ENCODE results near the gene TMEM52B. TPM values are rescaled to one million over a fixed set of nuclear protein-coding genes. Genes with fewer than 3 reads are reported as not detected.
A peak's percentile ranks its signal among the peaks of the same experiment; 100 is the strongest.

Gene TMEM52B
- total and polyA plus RNA-seq, 12 donors, result 0.07 to 2.3 (median 0.37) TPM; not detected in 3

DNA sequence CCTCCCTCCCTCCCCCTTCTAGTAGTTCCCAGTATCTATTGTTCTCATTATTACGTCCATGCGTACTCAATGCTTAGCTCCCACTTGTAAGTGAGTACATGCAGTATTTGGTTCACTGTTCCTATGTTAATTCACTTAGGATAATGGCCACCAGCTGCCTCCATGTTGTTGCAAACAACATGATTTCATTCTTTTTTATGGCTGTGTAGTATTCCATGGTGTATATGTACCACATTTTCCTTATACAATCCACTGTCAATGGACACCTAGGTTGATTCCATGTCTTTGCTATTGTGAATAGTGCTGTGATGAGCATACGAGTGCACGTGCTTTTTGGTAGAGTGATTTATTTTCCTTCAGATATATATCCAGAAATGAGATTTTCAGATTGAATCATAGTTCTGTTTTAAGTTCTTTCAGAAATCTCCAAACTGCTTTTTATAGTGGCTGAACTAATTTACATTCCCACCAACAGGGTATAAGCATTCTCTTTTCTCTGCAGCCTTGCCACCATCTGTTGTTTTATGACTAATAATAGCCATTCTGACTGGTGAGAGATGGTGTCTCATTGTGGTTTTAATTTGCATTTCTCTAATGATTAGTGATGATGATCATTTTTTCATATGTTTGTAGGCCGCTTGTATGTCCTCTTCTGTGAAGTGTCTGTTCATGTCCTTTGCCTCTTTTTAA, 31.0 kb upstream of the TMEM52B start:
- DNase-seq, result no peak
- H3K9me3 ChIP-seq (replicated peaks in 1 of 3), result no peaks in the 10 kb centered on the region
- no peak for TF ChIP-seq POLR2A (IDR thresholded peaks at IDR 0.05)
- TF ChIP-seq, protein P1, sequence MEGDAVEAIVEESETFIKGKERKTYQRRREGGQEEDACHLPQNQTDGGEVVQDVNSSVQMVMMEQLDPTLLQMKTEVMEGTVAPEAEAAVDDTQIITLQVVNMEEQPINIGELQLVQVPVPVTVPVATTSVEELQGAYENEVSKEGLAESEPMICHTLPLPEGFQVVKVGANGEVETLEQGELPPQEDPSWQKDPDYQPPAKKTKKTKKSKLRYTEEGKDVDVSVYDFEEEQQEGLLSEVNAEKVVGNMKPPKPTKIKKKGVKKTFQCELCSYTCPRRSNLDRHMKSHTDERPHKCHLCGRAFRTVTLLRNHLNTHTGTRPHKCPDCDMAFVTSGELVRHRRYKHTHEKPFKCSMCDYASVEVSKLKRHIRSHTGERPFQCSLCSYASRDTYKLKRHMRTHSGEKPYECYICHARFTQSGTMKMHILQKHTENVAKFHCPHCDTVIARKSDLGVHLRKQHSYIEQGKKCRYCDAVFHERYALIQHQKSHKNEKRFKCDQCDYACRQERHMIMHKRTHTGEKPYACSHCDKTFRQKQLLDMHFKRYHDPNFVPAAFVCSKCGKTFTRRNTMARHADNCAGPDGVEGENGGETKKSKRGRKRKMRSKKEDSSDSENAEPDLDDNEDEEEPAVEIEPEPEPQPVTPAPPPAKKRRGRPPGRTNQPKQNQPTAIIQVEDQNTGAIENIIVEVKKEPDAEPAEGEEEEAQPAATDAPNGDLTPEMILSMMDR (IDR thresholded peaks at IDR 0.05), result no peak
- intact Hi-C loops (cut with DNase I), result no loop called here
- H3K4me1 ChIP-seq (replicated peaks in 1 of 2), result no peaks in the 10 kb centered on the region
- H3K27ac ChIP-seq, result no peak overlapping the region
- 84 to 92% (median 89%) methylated on average over 5 of the region's 5 CpGs for WGBS, 4 donors
- H3K27me3 ChIP-seq, result no peaks in the 10 kb centered on the region
- H3K4me3 ChIP-seq, result no peak overlapping the region
- H3K36me3 ChIP-seq (replicated peaks in 1 of 2), result no peaks in the 10 kb centered on the region

DNA sequence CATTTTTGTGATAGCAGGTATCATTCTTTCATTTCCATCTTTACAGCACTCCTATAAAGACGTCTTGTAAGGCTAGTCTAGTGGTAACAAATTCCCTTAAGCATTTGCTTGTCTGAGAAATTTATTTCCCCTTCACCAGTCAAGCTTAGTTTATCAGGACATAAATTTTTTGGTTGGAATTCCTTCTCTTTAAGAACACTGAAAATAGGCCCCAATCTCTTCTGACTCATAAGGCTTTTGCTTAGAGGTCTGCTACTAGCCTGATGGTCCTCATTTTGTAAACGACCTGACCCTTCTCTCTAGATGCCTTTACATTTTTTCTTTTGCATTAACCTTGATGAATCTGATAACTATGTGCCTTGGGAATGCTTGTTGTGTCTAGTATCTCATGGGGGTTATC, 27.2 kb upstream of the TMEM52B start:
- no peak overlapping the region for H3K27ac ChIP-seq
- no peaks in the 10 kb centered on the region for H3K27me3 ChIP-seq
- WGBS, 4 donors, result 57 to 62% (median 60%) methylated on average over 2 of the region's 2 CpGs
- TF ChIP-seq, protein P1 (IDR thresholded peaks at IDR 0.05), result no peak
- no peak for TF ChIP-seq POLR2A (IDR thresholded peaks at IDR 0.05)
- DNase-seq, result no peak
- no peak overlapping the region for H3K4me3 ChIP-seq
- no peaks in the 10 kb centered on the region for H3K36me3 ChIP-seq (replicated peaks in 1 of 2)
- peaks cover 0 to 4% of the 10 kb centered on the region in 2 donors for H3K4me1 ChIP-seq (replicated peaks in 1 of 2)
- intact Hi-C loops (cut with DNase I), result loop anchor here in 1 of 2 donors (5.0 kb wide), 1 partner anchor 41 kb away; no protein-coding TSS in a partner anchor
- no peaks in the 10 kb centered on the region for H3K9me3 ChIP-seq (replicated peaks in 1 of 3)

DNA sequence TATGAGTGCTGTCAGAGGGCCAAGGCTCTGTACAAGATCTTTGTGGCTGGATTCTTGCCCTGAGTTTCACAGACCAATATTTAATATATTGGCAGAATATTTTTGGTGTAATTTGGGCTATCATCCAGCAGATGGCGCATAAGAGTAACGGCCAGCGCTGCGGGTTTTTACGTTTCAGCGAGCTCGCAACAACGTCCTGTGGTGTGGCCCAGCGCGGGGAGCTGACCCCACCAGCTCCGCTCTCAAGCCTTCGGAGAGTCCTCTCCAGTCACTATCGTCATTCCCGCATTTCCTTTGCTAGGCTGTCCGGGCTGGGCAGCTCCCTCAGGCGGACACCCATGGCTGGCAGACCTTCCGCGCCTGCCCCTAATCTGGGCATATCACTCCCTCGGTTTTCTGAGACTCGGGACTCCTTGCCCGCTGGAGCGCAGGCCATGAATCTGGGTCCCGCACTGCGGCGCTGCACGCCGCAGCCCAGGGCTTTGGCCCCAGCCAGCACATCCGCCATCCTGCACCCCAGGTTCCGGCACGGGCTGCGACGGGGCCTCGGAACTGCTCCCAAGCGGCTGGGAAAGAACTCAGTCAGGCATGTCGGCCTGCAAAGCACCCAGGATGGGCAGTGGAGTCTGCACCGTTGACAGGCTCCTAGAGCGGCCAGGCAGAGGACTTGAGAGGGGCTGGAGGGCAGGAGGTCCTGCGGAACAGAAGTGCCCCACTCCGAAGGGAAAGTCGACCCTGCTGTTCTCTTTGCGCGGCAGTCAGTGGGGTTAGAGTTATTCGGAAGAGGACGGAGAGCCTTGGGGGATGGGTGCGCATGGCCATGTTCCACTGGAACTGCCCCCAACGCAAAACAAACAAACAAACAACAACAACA, 25.3 kb upstream of the TMEM52B start:
- Histone ChIP-seq H3K27ac (peak overlapping the region; percentile 23 to 91 (median 48)), H3K27me3 (no peaks in the 10 kb centered on the region), H3K4me1 (replicated peaks in 1 of 2) (peaks cover 0 to 4% of the 10 kb centered on the region in 2 donors), H3K9me3 (replicated peaks in 1 of 3) (no peaks in the 10 kb centered on the region), H3K4me3 (peak overlapping the region; percentile 6 to 81 (median 17)), H3K36me3 (replicated peaks in 1 of 2) (no peaks in the 10 kb centered on the region)
- DNase-seq, result peak; percentile 61 to 87 (median 75)
- intact Hi-C loops (cut with DNase I), result loop anchor here in 1 of 2 donors (5.0 kb wide), 1 partner anchor 39 kb away; no protein-coding TSS in a partner anchor
- TF ChIP-seq, protein P1 (IDR thresholded peaks at IDR 0.05), result peak; percentile 65 to 87 (median 82)
- TF ChIP-seq POLR2A (IDR thresholded peaks at IDR 0.05), result peak in 1 of 2 donors; percentile 50
- WGBS, 4 donors, result 3 to 6% (median 4%) methylated on average over 25 to 46 of the region's 46 CpGs

DNA sequence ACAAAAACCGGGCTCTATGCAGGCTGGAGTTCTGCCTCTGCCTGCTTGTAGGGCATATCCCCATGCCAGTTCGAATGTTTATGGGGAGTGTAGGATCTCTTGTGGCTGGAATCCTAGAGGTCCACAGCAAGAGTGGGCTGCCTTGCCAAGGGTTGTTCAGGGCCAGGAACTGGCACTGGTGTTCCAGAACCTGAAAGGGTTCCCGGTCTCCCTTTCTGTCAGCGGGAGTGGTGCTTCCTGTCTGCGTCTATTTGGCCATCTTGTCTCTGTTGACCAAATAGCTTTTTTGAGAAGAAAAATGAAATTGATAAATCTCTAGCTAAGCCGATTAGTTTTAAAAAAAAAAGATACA, 24.7 kb upstream of the TMEM52B start:
- intact Hi-C loops (cut with DNase I), result loop anchor here in 1 of 2 donors (5.0 kb wide), 1 partner anchor 38 kb away; no protein-coding TSS in a partner anchor
- Histone ChIP-seq H3K4me3 (peak overlapping the region in 1 of 4 donors; percentile 81), H3K27ac (peak overlapping the region in 4 of 5 donors; percentile 23 to 91 (median 51)), H3K36me3 (replicated peaks in 1 of 2) (no peaks in the 10 kb centered on the region), H3K4me1 (replicated peaks in 1 of 2) (peaks cover 0 to 4% of the 10 kb centered on the region in 2 donors), H3K9me3 (replicated peaks in 1 of 3) (no peaks in the 10 kb centered on the region), H3K27me3 (no peaks in the 10 kb centered on the region)
- TF ChIP-seq, protein P1 (IDR thresholded peaks at IDR 0.05), result no peak
- TF ChIP-seq POLR2A (IDR thresholded peaks at IDR 0.05), result no peak
- no peak for DNase-seq
- 49 to 69% (median 55%) methylated on average over 5 to 6 of the region's 6 CpGs for WGBS, 4 donors

Measured in adrenal gland (tissue), 12 donors.